NCI-H82 treated with DMSO at 0.1 percent for 48 hours (cell line): ENCODE measurements around the gene RTN4R.

Experiments
- DNase-seq: peaks from one replicate; lab custom pipeline; 2025; ENCODE audit not compliant: unreplicated experiment; lab: John Stamatoyannopoulos, UW

Gene RTN4R

GRCh38 chr22:20243537-20244249 is 24.4 kb downstream of the RTN4R start:
- peak; percentile 36 for DNase-seq

GRCh38 chr22:20243176-20243536 is 25.0 kb downstream of the RTN4R start:
- DNase-seq = no peak

GRCh38 chr22:20242393-20243175 is 25.5 kb downstream of the RTN4R start:
- no peak for DNase-seq

- DNase-seq = no peak
Measured at GRCh38 chr22:20241579-20242392, 26.3 kb downstream of the RTN4R start.

- no peak for DNase-seq
Measured at GRCh38 chr22:20240900-20241299, 27.2 kb downstream of the RTN4R start.

GRCh38 chr22:20240447-20240764 is 27.7 kb downstream of the RTN4R start:
- DNase-seq = peak; percentile 92

- DNase-seq = no peak
Measured at GRCh38 chr22:20239676-20240446, 28.3 kb downstream of the RTN4R start.

- no peak for DNase-seq
Measured at GRCh38 chr22:20238901-20239675, 29.0 kb downstream of the RTN4R start.

GRCh38 chr22:20238536-20238900 is 29.6 kb downstream of the RTN4R start:
- peak; percentile 46 for DNase-seq

GRCh38 chr22:20237480-20238440 is 30.4 kb downstream of the RTN4R start:
- DNase-seq = no peak

- no peak for DNase-seq
Measured at GRCh38 chr22:20236052-20236717, 31.9 kb downstream of the RTN4R start.

- no peak for DNase-seq
Measured at GRCh38 chr22:20235389-20235991, 32.6 kb downstream of the RTN4R start.

GRCh38 chr22:20234760-20235388 is 33.2 kb downstream of the RTN4R start:
- DNase-seq = no peak

GRCh38 chr22:20234314-20234682 is 33.8 kb downstream of the RTN4R start:
- DNase-seq = no peak

GRCh38 chr22:20233351-20234313 is 34.5 kb downstream of the RTN4R start:
- no peak for DNase-seq

- DNase-seq = no peak
Measured at GRCh38 chr22:20232781-20233180, 35.3 kb downstream of the RTN4R start.

- DNase-seq = no peak
Measured at GRCh38 chr22:20232237-20232598, 35.9 kb downstream of the RTN4R start.
